Measurements from ENCODE around the gene MCM6. TPM values are rescaled to one million over a fixed set of nuclear protein-coding genes. Genes with fewer than 3 reads are reported as not detected.

The MCM6 gene
- total RNA-seq, 1 donor from 2014 or later: 74.4 TPM

DNA sequence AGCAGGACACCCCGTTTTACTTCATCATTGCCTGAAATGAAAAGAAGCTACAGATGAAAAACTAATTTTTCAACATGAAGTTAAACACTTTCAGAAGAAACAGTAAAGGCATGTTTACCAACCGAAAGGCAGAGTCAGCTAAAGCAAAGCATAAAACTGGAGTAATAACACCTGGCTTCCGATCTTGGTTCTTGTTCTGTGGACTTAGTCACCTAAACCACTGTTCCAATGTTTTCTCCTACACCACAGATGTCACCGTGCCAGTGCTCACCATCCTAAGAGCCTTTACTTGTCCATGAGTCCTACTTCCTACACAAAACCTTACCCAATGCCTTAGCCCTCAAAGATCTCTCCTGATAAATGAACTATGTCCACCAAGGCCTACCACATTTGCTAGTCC lies 13.5 kb downstream of the MCM6 start:
- Mint-ChIP-seq H3K27ac (no peak overlapping the region), H3K4me1 (no peaks in the 10 kb centered on the region), H3K9me3 (no peaks in the 10 kb centered on the region), H3K27me3 (ENCODE audit: insufficient read depth, low read depth) (peaks cover 2% of the 10 kb centered on the region), H3K36me3 (peaks cover 40% of the 10 kb centered on the region), H3K4me3 (no peak overlapping the region)
- no peak overlapping the region for H2AFZ ChIP-seq (replicated peaks)
- H3K27me3 ChIP-seq: no peaks in the 10 kb centered on the region
- no peak for DNase-seq (ENCODE audit: low spot score)
- H3K9ac ChIP-seq: no peak overlapping the region
- no peak overlapping the region for H3K4me3 ChIP-seq
- H3K4me2 ChIP-seq: no peak overlapping the region
- H3K79me2 ChIP-seq (ENCODE audit: low read depth): peaks cover 19% of the 10 kb centered on the region
- H4K20me1 ChIP-seq (ENCODE audit: low read depth): peaks cover 7% of the 10 kb centered on the region
- no peaks in the 10 kb centered on the region for H3K9me3 ChIP-seq (ENCODE audit: low read depth)
- H3K27ac ChIP-seq: no peak overlapping the region
- H3K36me3 ChIP-seq: peaks cover 53% of the 10 kb centered on the region
- no peaks in the 10 kb centered on the region for H3K4me1 ChIP-seq
- TF ChIP-seq EZH2 (IDR thresholded peaks at IDR 0.05) (no peak), EZH2phosphoT487 (IDR thresholded peaks at IDR 0.05) (no peak)
- TF ChIP-seq, protein P1, sequence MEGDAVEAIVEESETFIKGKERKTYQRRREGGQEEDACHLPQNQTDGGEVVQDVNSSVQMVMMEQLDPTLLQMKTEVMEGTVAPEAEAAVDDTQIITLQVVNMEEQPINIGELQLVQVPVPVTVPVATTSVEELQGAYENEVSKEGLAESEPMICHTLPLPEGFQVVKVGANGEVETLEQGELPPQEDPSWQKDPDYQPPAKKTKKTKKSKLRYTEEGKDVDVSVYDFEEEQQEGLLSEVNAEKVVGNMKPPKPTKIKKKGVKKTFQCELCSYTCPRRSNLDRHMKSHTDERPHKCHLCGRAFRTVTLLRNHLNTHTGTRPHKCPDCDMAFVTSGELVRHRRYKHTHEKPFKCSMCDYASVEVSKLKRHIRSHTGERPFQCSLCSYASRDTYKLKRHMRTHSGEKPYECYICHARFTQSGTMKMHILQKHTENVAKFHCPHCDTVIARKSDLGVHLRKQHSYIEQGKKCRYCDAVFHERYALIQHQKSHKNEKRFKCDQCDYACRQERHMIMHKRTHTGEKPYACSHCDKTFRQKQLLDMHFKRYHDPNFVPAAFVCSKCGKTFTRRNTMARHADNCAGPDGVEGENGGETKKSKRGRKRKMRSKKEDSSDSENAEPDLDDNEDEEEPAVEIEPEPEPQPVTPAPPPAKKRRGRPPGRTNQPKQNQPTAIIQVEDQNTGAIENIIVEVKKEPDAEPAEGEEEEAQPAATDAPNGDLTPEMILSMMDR (IDR thresholded peaks at IDR 0.05): no peak
- H3F3A ChIP-seq (ENCODE audit: low read depth): peaks cover 7% of the 10 kb centered on the region

DNA sequence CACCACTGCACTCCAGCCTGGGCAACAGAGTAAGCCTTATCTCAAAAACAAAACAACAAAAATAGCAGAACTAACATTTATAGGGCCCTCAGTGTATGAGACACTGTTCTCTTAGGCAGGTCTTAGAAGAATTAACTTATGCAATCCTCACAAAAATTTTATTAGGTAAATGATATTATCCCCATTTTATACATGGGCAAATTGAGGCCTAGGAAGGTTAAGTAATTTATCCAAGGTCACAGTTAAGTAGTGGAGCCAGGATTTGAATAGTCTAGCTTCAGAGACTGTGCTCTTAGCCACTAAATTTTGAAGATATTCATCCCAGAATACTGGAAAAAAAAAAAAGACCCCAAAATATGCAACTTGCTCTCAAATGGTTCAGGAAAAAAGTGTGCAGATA lies 22.8 kb downstream of the MCM6 start:
- Histone ChIP-seq H4K20me1 (ENCODE audit: low read depth) (no peaks in the 10 kb centered on the region), H3F3A (ENCODE audit: low read depth) (no peaks in the 10 kb centered on the region), H3K9me3 (ENCODE audit: low read depth) (no peaks in the 10 kb centered on the region), H3K4me3 (no peak overlapping the region), H3K4me1 (no peaks in the 10 kb centered on the region), H3K9ac (no peak overlapping the region), H3K27me3 (no peaks in the 10 kb centered on the region), H3K36me3 (peaks cover 28% of the 10 kb centered on the region), H3K79me2 (ENCODE audit: low read depth) (no peaks in the 10 kb centered on the region), H3K4me2 (no peak overlapping the region), H3K27ac (no peak overlapping the region), H2AFZ (replicated peaks) (no peak overlapping the region)
- Mint-ChIP-seq H3K36me3 (peaks cover 34% of the 10 kb centered on the region), H3K4me3 (no peak overlapping the region), H3K9me3 (no peaks in the 10 kb centered on the region), H3K27ac (no peak overlapping the region), H3K4me1 (no peaks in the 10 kb centered on the region), H3K27me3 (ENCODE audit: insufficient read depth, low read depth) (no peaks in the 10 kb centered on the region)
- no peak for DNase-seq (ENCODE audit: low spot score)
- TF ChIP-seq EZH2 (IDR thresholded peaks at IDR 0.05): no peak
- no peak for TF ChIP-seq EZH2phosphoT487 (IDR thresholded peaks at IDR 0.05)
- TF ChIP-seq, protein P1 (IDR thresholded peaks at IDR 0.05): no peak

DNA sequence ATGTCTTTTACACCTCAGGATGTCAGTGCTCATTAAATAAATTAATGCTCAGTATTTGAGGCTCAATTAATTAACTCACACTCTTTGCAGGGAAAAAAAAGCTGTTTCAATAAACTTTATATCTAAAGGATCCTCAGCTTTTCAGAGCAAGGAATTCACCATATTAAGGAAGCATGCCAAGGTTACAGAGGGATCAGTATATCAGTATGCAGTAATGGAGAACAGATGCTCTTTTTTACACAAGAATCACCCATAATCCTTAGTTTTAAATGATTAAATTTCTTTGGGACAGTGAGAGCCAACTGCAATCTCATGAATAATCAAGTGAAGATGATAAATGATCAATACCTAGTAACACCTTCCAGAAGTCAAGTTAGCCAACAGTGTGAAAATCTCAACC lies 24.4 kb downstream of the MCM6 start:
- Histone ChIP-seq H3K4me1 (no peaks in the 10 kb centered on the region), H3K27me3 (no peaks in the 10 kb centered on the region), H3K9me3 (ENCODE audit: low read depth) (no peaks in the 10 kb centered on the region), H2AFZ (replicated peaks) (no peak overlapping the region), H3F3A (ENCODE audit: low read depth) (no peaks in the 10 kb centered on the region), H3K36me3 (peaks cover 30% of the 10 kb centered on the region), H3K4me3 (no peak overlapping the region), H3K79me2 (ENCODE audit: low read depth) (no peaks in the 10 kb centered on the region), H4K20me1 (ENCODE audit: low read depth) (no peaks in the 10 kb centered on the region), H3K9ac (no peak overlapping the region), H3K4me2 (no peak overlapping the region), H3K27ac (no peak overlapping the region)
- TF ChIP-seq EZH2phosphoT487 (IDR thresholded peaks at IDR 0.05) (no peak), EZH2 (IDR thresholded peaks at IDR 0.05) (no peak)
- TF ChIP-seq, protein P1 (IDR thresholded peaks at IDR 0.05): no peak
- H3K27ac Mint-ChIP-seq: no peak overlapping the region
- no peak for DNase-seq (ENCODE audit: low spot score)
- H3K4me3 Mint-ChIP-seq: no peak overlapping the region
- H3K4me1 Mint-ChIP-seq: no peaks in the 10 kb centered on the region
- no peaks in the 10 kb centered on the region for H3K27me3 Mint-ChIP-seq (ENCODE audit: insufficient read depth, low read depth)
- H3K9me3 Mint-ChIP-seq: no peaks in the 10 kb centered on the region
- peaks cover 34% of the 10 kb centered on the region for H3K36me3 Mint-ChIP-seq

All from neural progenitor cell (in vitro differentiated cells).